ENCODE measurements around the gene PTGS1. TPM values are rescaled to one million over a fixed set of nuclear protein-coding genes. Genes with fewer than 3 reads are reported as not detected.

PTGS1 gene
- total and polyA plus RNA-seq, 2 of the 13 experiments (the other 11 are each of a cell fraction or from before 2014, with no cell fraction given) = 0.07 to 0.08 TPM

GRCh38 chr9:122336866-122337555, 33.8 kb upstream of the PTGS1 start (continued):
- TF ChIP-seq PAXIP1 (CRISPR knock-in tag; conservative IDR thresholded peaks at IDR 0.05) (no peak), AKNA (CRISPR knock-in tag; IDR thresholded peaks at IDR 0.05; ENCODE audit: borderline replicate concordance) (no peak), ZNF343 (CRISPR knock-in tag; IDR thresholded peaks at IDR 0.05) (no peak)

Data from HepG2 (cell line).